Cardiac muscle cell (in vitro differentiated cells and primary cell): ENCODE measurements around the gene MAPK1. TPM values are rescaled to one million over a fixed set of nuclear protein-coding genes. Genes with fewer than 3 reads are reported as not detected.

Experiments used
- DNase-seq, 2 donors: peaks; one replicate each; pipeline versions ENCODE4 v3.0.0 to v3.0.0-alpha.2; 2010 to 2017; ENCODE audit warnings: low read depth in 1 of 2, low spot score in 1 of 2
- H3K27ac ChIP-seq: fragments of 200-600 bp; sonication (generic); 2 replicates; pipeline ENCODE4 v1.5.1; 2016
- H3K27me3 ChIP-seq: fragments of 200-600 bp; sonication (generic); 2 replicates; pipeline ENCODE4 v1.6.0; 2016; ENCODE audit warnings: control low read depth
- H3K36me3 ChIP-seq: fragments of 200-600 bp; sonication (generic); 2 replicates; pipeline ENCODE4 v1.5.1; 2016; ENCODE audit warnings: control low read depth
- H3K4me1 ChIP-seq: fragments of 200-600 bp; sonication (generic); 2 replicates; pipeline ENCODE4 v1.8.1; 2017; ENCODE audit warnings: low read depth, mild to moderate bottlenecking, mixed run types
- H3K4me3 ChIP-seq: fragments of 200-600 bp; sonication (generic); 2 replicates; pipeline ENCODE4 v1.5.1; 2016; ENCODE audit warnings: mild to moderate bottlenecking
- H3K9me3 ChIP-seq: fragments of 200-600 bp; sonication (generic); 2 replicates; pipeline ENCODE4 v1.5.1; 2017; ENCODE audit warnings: low read depth, mild to moderate bottlenecking, control low read depth
- polyA plus RNA-seq: library from polyadenylated mRNA; unstranded; fragments of >200 nt; fragmentation: Nextera tagmentation; extraction: Ambion mirVana; gene quantifications from 2 replicates; pipeline ENCODE4 v1.2.1, GENCODE V29; 2016
- total RNA-seq: library from RNA; depleted of rRNA; stranded (reverse); fragments of >200 nt; gene quantifications from 2 replicates; pipeline ENCODE4 v1.2.3, GENCODE V29; 2016
- TF ChIP-seq, protein P1 (sequence below): IDR thresholded peaks from 2 replicates; pipeline ENCODE4 v1.5.1; 2012; ENCODE audit warnings: low read depth, mild to moderate bottlenecking, low read length

MAPK1 gene
- total and polyA plus RNA-seq, 2 experiments from 2014 or later, result 32.7 to 72.1 TPM

DNA sequence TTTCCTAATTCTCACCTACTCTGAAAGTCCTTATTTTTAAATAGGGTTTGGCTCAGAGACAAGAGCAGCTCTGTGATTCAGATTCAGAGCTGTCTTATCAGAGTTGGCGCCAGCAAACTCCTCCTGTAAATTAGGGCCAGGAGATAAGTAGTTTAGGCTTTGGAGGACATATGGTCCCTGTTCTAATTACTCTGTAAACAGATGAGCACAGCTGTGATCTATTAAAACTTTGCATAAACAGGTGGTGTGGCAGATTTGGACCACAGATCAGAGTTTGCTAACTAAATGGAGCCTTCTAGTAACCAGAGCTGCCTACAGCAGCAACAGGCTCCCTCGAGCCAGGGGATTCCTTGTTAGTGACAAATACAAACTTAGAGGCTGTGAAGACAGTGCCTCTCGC, 159.8 kb downstream of the MAPK1 start:
- Histone ChIP-seq H3K27ac (peak overlapping the region; percentile 8), H3K9me3 (no peaks in the 10 kb centered on the region), H3K4me3 (no peak overlapping the region), H3K4me1 (peaks cover 7% of the 10 kb centered on the region), H3K27me3 (no peaks in the 10 kb centered on the region), H3K36me3 (no peaks in the 10 kb centered on the region)
- TF ChIP-seq, protein P1, sequence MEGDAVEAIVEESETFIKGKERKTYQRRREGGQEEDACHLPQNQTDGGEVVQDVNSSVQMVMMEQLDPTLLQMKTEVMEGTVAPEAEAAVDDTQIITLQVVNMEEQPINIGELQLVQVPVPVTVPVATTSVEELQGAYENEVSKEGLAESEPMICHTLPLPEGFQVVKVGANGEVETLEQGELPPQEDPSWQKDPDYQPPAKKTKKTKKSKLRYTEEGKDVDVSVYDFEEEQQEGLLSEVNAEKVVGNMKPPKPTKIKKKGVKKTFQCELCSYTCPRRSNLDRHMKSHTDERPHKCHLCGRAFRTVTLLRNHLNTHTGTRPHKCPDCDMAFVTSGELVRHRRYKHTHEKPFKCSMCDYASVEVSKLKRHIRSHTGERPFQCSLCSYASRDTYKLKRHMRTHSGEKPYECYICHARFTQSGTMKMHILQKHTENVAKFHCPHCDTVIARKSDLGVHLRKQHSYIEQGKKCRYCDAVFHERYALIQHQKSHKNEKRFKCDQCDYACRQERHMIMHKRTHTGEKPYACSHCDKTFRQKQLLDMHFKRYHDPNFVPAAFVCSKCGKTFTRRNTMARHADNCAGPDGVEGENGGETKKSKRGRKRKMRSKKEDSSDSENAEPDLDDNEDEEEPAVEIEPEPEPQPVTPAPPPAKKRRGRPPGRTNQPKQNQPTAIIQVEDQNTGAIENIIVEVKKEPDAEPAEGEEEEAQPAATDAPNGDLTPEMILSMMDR, result no peak
- DNase-seq, result peak in 1 of 2 donors; percentile 14

Other genes starting within 250 kb of the MAPK1 start
- 42.0 and 42.5 TPM in 2 replicates for gene YDJC, start 237.6 kb downstream of the MAPK1 start, total RNA-seq
- gene YDJC, start 237.6 kb downstream of the MAPK1 start, polyA plus RNA-seq, result 31.2 and 31.8 TPM in 2 replicates
- 0.57 and 0.70 TPM in 2 replicates for gene CCDC116, start 234.9 kb downstream of the MAPK1 start, total RNA-seq
- gene CCDC116, start 234.9 kb downstream of the MAPK1 start, polyA plus RNA-seq, result 0.17 and 0.94 TPM in 2 replicates
- 26.8 and 130 TPM in 2 replicates for gene SDF2L1, start 225.3 kb downstream of the MAPK1 start, total RNA-seq
- gene SDF2L1, start 225.3 kb downstream of the MAPK1 start, polyA plus RNA-seq, result 28.2 and 127 TPM in 2 replicates
- 23.3 and 29.2 TPM in 2 replicates for gene PPIL2, start 201.6 kb downstream of the MAPK1 start, total RNA-seq
- 23.6 and 26.1 TPM in 2 replicates for gene PPIL2, start 201.6 kb downstream of the MAPK1 start, polyA plus RNA-seq
- 12.2 and 22.4 TPM in 2 replicates for gene YPEL1, start 131.9 kb downstream of the MAPK1 start, total RNA-seq
- 20.4 and 39.8 TPM in 2 replicates for gene YPEL1, start 131.9 kb downstream of the MAPK1 start, polyA plus RNA-seq
- 44.0 and 49.8 TPM in 2 replicates for gene PPM1F, start 85.2 kb upstream of the MAPK1 start, total RNA-seq
- gene PPM1F, start 85.2 kb upstream of the MAPK1 start, polyA plus RNA-seq, result 24.4 and 26.1 TPM in 2 replicates
- gene TOP3B, start 115.1 kb upstream of the MAPK1 start, total RNA-seq, result 32.1 and 43.6 TPM in 2 replicates
- gene TOP3B, start 115.1 kb upstream of the MAPK1 start, polyA plus RNA-seq, result 30.7 and 36.0 TPM in 2 replicates